Stimulated activated CD8-positive, alpha-beta memory T cell treated with anti-CD3 and anti-CD28 coated beads, Interleukin-7, amount 100 ng/mL, for 4 hours (primary cell): ENCODE data around the gene C3orf70.
"Not testable (repeated sequence)": the region's sequence is repeated elsewhere in the genome, so short reads cannot be mapped to it uniquely, and the experiment has no call there.

Source experiments
- DNase-seq, 2 donors: peaks; one replicate each; pipeline ENCODE4 v3.0.0-alpha.2; 2020; ENCODE audit warnings: low read depth in 2 of 2

The C3orf70 gene

GRCh38 chr3:185151101-185151963 is 1.5 kb downstream of the C3orf70 start:
- no peak for DNase-seq

GRCh38 chr3:185150561-185150960 is 2.3 kb downstream of the C3orf70 start:
- DNase-seq: no peak

GRCh38 chr3:185149591-185149990 is 3.3 kb downstream of the C3orf70 start:
- DNase-seq: no peak

- no peak for DNase-seq
Measured at GRCh38 chr3:185145511-185145910, 7.3 kb downstream of the C3orf70 start.

- no peak for DNase-seq
Measured at GRCh38 chr3:185144784-185145183, 8.1 kb downstream of the C3orf70 start.

GRCh38 chr3:185137821-185138220 is 15.0 kb downstream of the C3orf70 start:
- no peak for DNase-seq

GRCh38 chr3:185134509-185134908 is 18.4 kb downstream of the C3orf70 start:
- no peak for DNase-seq

GRCh38 chr3:185131602-185132256 is 21.1 kb downstream of the C3orf70 start:
- DNase-seq: no peak

GRCh38 chr3:185129083-185129482 is 23.8 kb downstream of the C3orf70 start:
- no peak for DNase-seq

- DNase-seq: no peak
Measured at GRCh38 chr3:185126201-185126600, 26.7 kb downstream of the C3orf70 start.

GRCh38 chr3:185120126-185120525 is 32.7 kb downstream of the C3orf70 start:
- no peak for DNase-seq

- no peak for DNase-seq
Measured at GRCh38 chr3:185115371-185115770, 37.5 kb downstream of the C3orf70 start.

GRCh38 chr3:185114756-185115155 is 38.1 kb downstream of the C3orf70 start:
- no peak for DNase-seq

- no peak for DNase-seq
Measured at GRCh38 chr3:185112186-185112585, 40.7 kb downstream of the C3orf70 start.

GRCh38 chr3:185109012-185109411 is 43.8 kb downstream of the C3orf70 start:
- DNase-seq: not testable (repeated sequence)

- not testable (repeated sequence) for DNase-seq
Measured at GRCh38 chr3:185106256-185106890, 46.5 kb downstream of the C3orf70 start.

- no peak for DNase-seq
Measured at GRCh38 chr3:185103359-185104127, 49.3 kb downstream of the C3orf70 start.

- no peak for DNase-seq
Measured at GRCh38 chr3:185094697-185095096, 58.2 kb downstream of the C3orf70 start.

GRCh38 chr3:185093116-185093515 is 59.7 kb downstream of the C3orf70 start:
- DNase-seq: no peak

GRCh38 chr3:185090811-185091210 is 62.0 kb downstream of the C3orf70 start:
- DNase-seq: no peak

GRCh38 chr3:185089751-185090150 is 63.1 kb downstream of the C3orf70 start:
- no peak for DNase-seq

- no peak for DNase-seq
Measured at GRCh38 chr3:185089343-185089742, 63.5 kb downstream of the C3orf70 start.
